AG08396 (cell line): ENCODE results near the gene CCDC179.
A peak's percentile ranks its signal among the peaks of the same experiment; 100 is the strongest.

Source experiments
- DNase-seq: peaks from one replicate; pipeline ENCODE4 v3.0.0; 2012; ENCODE audit warnings: low spot score, mixed read lengths

CCDC179 gene

GRCh38 chr11:22860241-22860640, at the start of gene CCDC179:
Gene CCDC179, minus strand, starts transcription at chr11:22860474. Its CDS starts 53 bp downstream, at chr11:22860421.
- no peak for DNase-seq

GRCh38 chr11:22903782-22904181, 43.5 kb upstream of the CCDC179 start:
- no peak for DNase-seq

- DNase-seq: no peak
Observed at GRCh38 chr11:22901603-22902002, 41.3 kb upstream of the CCDC179 start.

- DNase-seq: no peak
Observed at GRCh38 chr11:22900764-22901486, 40.7 kb upstream of the CCDC179 start.

GRCh38 chr11:22898036-22898435, 37.8 kb upstream of the CCDC179 start:
- DNase-seq: no peak

- DNase-seq: no peak
Observed at GRCh38 chr11:22890227-22890626, 30.0 kb upstream of the CCDC179 start.

- DNase-seq: no peak
Observed at GRCh38 chr11:22884217-22884616, 23.9 kb upstream of the CCDC179 start.

- DNase-seq: peak; percentile 29
Observed at GRCh38 chr11:22879630-22880029, 19.4 kb upstream of the CCDC179 start.

- DNase-seq: no peak
Observed at GRCh38 chr11:22878604-22879003, 18.3 kb upstream of the CCDC179 start.

GRCh38 chr11:22878039-22878438, 17.8 kb upstream of the CCDC179 start:
- no peak for DNase-seq

GRCh38 chr11:22875869-22876473, 15.7 kb upstream of the CCDC179 start:
- peak; percentile 46 for DNase-seq

GRCh38 chr11:22869325-22869724, 9.1 kb upstream of the CCDC179 start:
- DNase-seq: no peak

GRCh38 chr11:22859756-22860155, 518 bp downstream of the CCDC179 start:
- DNase-seq: no peak

GRCh38 chr11:22851477-22851876, 8.8 kb downstream of the CCDC179 start:
- DNase-seq: no peak

GRCh38 chr11:22846726-22847125, 13.5 kb downstream of the CCDC179 start:
- no peak for DNase-seq

GRCh38 chr11:22832315-22833015, 27.8 kb downstream of the CCDC179 start:
- DNase-seq: no peak

GRCh38 chr11:22830082-22830414, 30.2 kb downstream of the CCDC179 start:
- no peak for DNase-seq

GRCh38 chr11:22829231-22830081, 30.8 kb downstream of the CCDC179 start, which contains the start of gene SVIP:
Gene SVIP, minus strand, starts transcription at chr11:22829801. Its CDS starts 53 bp downstream, at chr11:22829748.
- DNase-seq: peak; percentile 92

GRCh38 chr11:22828373-22828772, 31.9 kb downstream of the CCDC179 start:
- no peak for DNase-seq

- DNase-seq: no peak
Observed at GRCh38 chr11:22822203-22822602, 38.1 kb downstream of the CCDC179 start.

GRCh38 chr11:22809893-22810292, 50.4 kb downstream of the CCDC179 start:
- DNase-seq: no peak

- DNase-seq: no peak
Observed at GRCh38 chr11:22808571-22809197, 51.6 kb downstream of the CCDC179 start.
